H1 (cell line): ENCODE measurements around the gene SPRR4. TPM values are rescaled to one million over a fixed set of nuclear protein-coding genes. Genes with fewer than 3 reads are reported as not detected.

Experiments used
- CTCF ChIA-PET: fragments of 300-600 bp; sonication (Branson Sonifier 250); formaldehyde crosslinking; loops from one replicate; lab custom pipeline; 2021; ENCODE audit not compliant: partially characterized antibody; lab: Charles Lee
- POLR2A ChIA-PET: fragments of 300-600 bp; sonication (Branson Sonifier 250); formaldehyde crosslinking; loops from one replicate; lab custom pipeline; 2021; ENCODE audit warnings: inconsistent platforms; ENCODE audit not compliant: partially characterized antibody; lab: Charles Lee
- DNase-seq, 2 experiments: peaks; one replicate each; pipeline versions ENCODE4 v3.0.0 to v3.0.0-alpha.2; 2010 to 2022; ENCODE audit warnings: low spot score in 2 of 2, low read depth in 1 of 2, mixed read lengths in 1 of 2
- FAIRE-seq: peaks from 2 replicates; lab custom pipeline; 2011; peaks lifted over from hg19 to GRCh38; lab: Jason Lieb, UNC
- H2AFZ ChIP-seq: 2 replicates; pipeline ENCODE4 v1.8.1; 2012; ENCODE audit warnings: low read length, inconsistent platforms
- H2AK5ac ChIP-seq: 2 replicates; pipeline ENCODE4 v1.6.1; 2013; ENCODE audit warnings: low read depth, low read length
- H2BK120ac ChIP-seq: replicated peaks from 2 replicates; pipeline ENCODE3; 2013; ENCODE audit warnings: low read depth, low read length, inconsistent platforms
- H2BK12ac ChIP-seq: 2 replicates; pipeline ENCODE4 v1.6.1; 2013; ENCODE audit warnings: low read depth, low read length
- H2BK15ac ChIP-seq: 2 replicates; pipeline ENCODE4 v1.6.1; 2013; ENCODE audit warnings: low read length
- H2BK20ac ChIP-seq: 2 replicates; pipeline ENCODE4 v1.6.1; 2013; ENCODE audit warnings: low read length
- H2BK5ac ChIP-seq: 2 replicates; pipeline ENCODE4 v1.6.1; 2013; ENCODE audit warnings: low read depth, low read length
- H3K14ac ChIP-seq: 2 replicates; pipeline ENCODE4 v1.6.1; 2013; ENCODE audit warnings: inconsistent platforms; ENCODE audit not compliant: insufficient read length
- H3K18ac ChIP-seq: 2 replicates; pipeline ENCODE4 v1.6.1; 2013; ENCODE audit warnings: low read length; ENCODE audit errors: extremely low read depth
- H3K23ac ChIP-seq: 2 replicates; pipeline ENCODE4 v1.6.1; 2013; ENCODE audit warnings: inconsistent platforms; ENCODE audit not compliant: insufficient read length
- H3K23me2 ChIP-seq: 2 replicates; pipeline ENCODE4 v1.6.1; 2013; ENCODE audit warnings: low read depth, low read length
- H3K27ac ChIP-seq: 2 replicates; pipeline ENCODE4 v1.6.1; 2011; ENCODE audit warnings: low read depth, low read length, inconsistent platforms
- H3K27me3 ChIP-seq, 4 experiments: replicated peaks in 1 of 4; 1 replicate in 1 of 4; 2 replicates in 3 of 4; pipeline versions ENCODE4 v1.6.1 to v1.8.1; 2011 to 2013; ENCODE audit warnings: low read length in 3 of 4, mild to moderate bottlenecking in 3 of 4, inconsistent platforms in 2 of 4, mixed read lengths in 2 of 4, moderate library complexity in 1 of 4; ENCODE audit not compliant: control insufficient read depth in 3 of 4, insufficient read depth in 3 of 4; ENCODE audit errors: extremely low read depth in 1 of 4
- H3K36me3 ChIP-seq, 4 experiments: 2 replicates each; pipeline versions ENCODE4 v1.6.1 to v1.8.1; 2011 to 2013; ENCODE audit warnings: mild to moderate bottlenecking in 4 of 4, low read length in 3 of 4, moderate library complexity in 2 of 4, control low read depth in 1 of 4, inconsistent platforms in 1 of 4; ENCODE audit not compliant: insufficient read depth in 4 of 4, control insufficient read depth in 2 of 4
- H3K4ac ChIP-seq: replicated peaks from 2 replicates; pipeline ENCODE3; 2013; ENCODE audit warnings: low read length, low read depth, mixed read lengths, inconsistent platforms; ENCODE audit not compliant: insufficient read length
- H3K4me1 ChIP-seq, 4 experiments: replicated peaks in 1 of 4; 1 replicate in 1 of 4; 2 replicates in 3 of 4; pipeline versions ENCODE4 v1.6.1 to v1.8.1; 2011 to 2013; ENCODE audit warnings: low read length in 3 of 4, inconsistent platforms in 2 of 4, mixed read lengths in 1 of 4; ENCODE audit not compliant: insufficient read depth in 4 of 4, control insufficient read depth in 3 of 4
- H3K4me2 ChIP-seq, 2 experiments: 2 replicates each; pipeline versions ENCODE4 v1.6.1 to v1.8.1; 2011 to 2013; ENCODE audit warnings: low read depth in 2 of 2, low read length in 2 of 2, control low read depth in 1 of 2, inconsistent platforms in 1 of 2, mild to moderate bottlenecking in 1 of 2; ENCODE audit not compliant: insufficient read depth in 1 of 2
- H3K4me3 ChIP-seq, 4 experiments: fragments of 200-600, 300-600 bp in 1 of 4; sonication (generic), shearing (Covaris generic), sonication (Bioruptor Twin) in 1 of 4; 2 replicates each; pipeline versions ENCODE4 v1.5.1 to v1.8.1; 2011 to 2016; ENCODE audit warnings: low read length in 4 of 4, low read depth in 3 of 4, control low read depth in 2 of 4, inconsistent platforms in 2 of 4, mild to moderate bottlenecking in 2 of 4, mixed read lengths in 1 of 4, moderate library complexity in 1 of 4; ENCODE audit not compliant: insufficient read depth in 2 of 4; ENCODE audit errors: extremely low read depth in 1 of 4
- H3K56ac ChIP-seq: replicated peaks from 2 replicates; pipeline ENCODE3; 2013; ENCODE audit warnings: low read depth, mild to moderate bottlenecking, mixed read lengths, low read length, inconsistent platforms; ENCODE audit not compliant: insufficient read length
- H3K79me1 ChIP-seq: 2 replicates; pipeline ENCODE4 v1.6.1; 2013; ENCODE audit warnings: low read depth, low read length, control low read depth
- H3K79me2 ChIP-seq, 2 experiments: 2 replicates each; pipeline versions ENCODE4 v1.6.1 to v1.8.1; 2012 to 2013; ENCODE audit warnings: low read length in 2 of 2, mild to moderate bottlenecking in 2 of 2, inconsistent platforms in 1 of 2; ENCODE audit not compliant: insufficient read depth in 2 of 2, control insufficient read depth in 1 of 2
- H3K9ac ChIP-seq, 4 experiments: replicated peaks in 1 of 4; 1 replicate in 1 of 4; 2 replicates in 3 of 4; pipeline versions ENCODE4 v1.6.1 to v1.8.1; 2011 to 2013; ENCODE audit warnings: low read depth in 3 of 4, low read length in 3 of 4, control low read depth in 2 of 4, mild to moderate bottlenecking in 2 of 4, moderate library complexity in 2 of 4, inconsistent platforms in 1 of 4; ENCODE audit errors: extremely low read depth in 1 of 4
- H3K9me3 ChIP-seq, 2 experiments: 2 replicates each; pipeline versions ENCODE4 v1.6.1 to v1.8.1; 2012 to 2013; ENCODE audit warnings: mild to moderate bottlenecking in 2 of 2, moderate library complexity in 2 of 2, control low read depth in 1 of 2, inconsistent platforms in 1 of 2, low read depth in 1 of 2, low read length in 1 of 2, mixed read lengths in 1 of 2; ENCODE audit not compliant: insufficient read depth in 2 of 2
- H4K20me1 ChIP-seq, 2 experiments: replicated peaks in 1 of 2; 2 replicates each; pipeline versions ENCODE3 to v1.8.1; 2011 to 2013; ENCODE audit warnings: inconsistent platforms in 2 of 2, low read length in 2 of 2, mild to moderate bottlenecking in 1 of 2; ENCODE audit not compliant: insufficient read depth in 2 of 2, control insufficient read depth in 1 of 2
- H4K5ac ChIP-seq: 2 replicates; pipeline ENCODE4 v1.6.1; 2013; ENCODE audit warnings: low read length, low read depth, mixed read lengths, inconsistent platforms; ENCODE audit not compliant: insufficient read length
- H4K8ac ChIP-seq: 2 replicates; pipeline ENCODE4 v1.8.0; 2013; ENCODE audit warnings: mild to moderate bottlenecking, moderate library complexity, low read length, inconsistent platforms; ENCODE audit not compliant: insufficient read depth; ENCODE audit errors: extremely low read depth
- H4K91ac ChIP-seq: replicated peaks from 2 replicates; pipeline ENCODE3; 2013; ENCODE audit warnings: low read length, mixed read lengths, inconsistent platforms; ENCODE audit not compliant: insufficient read length
- CBX5 ChIP-seq: fragments of 300-800, 300-1000 bp; sonication (generic); IDR thresholded peaks from 2 replicates; pipeline ENCODE4 v1.7.1; 2016; ENCODE audit warnings: antibody characterized with exemption, low read length, low read depth
- CHD1 ChIP-seq: IDR thresholded peaks from 2 replicates; pipeline ENCODE4 v1.6.1; 2012; ENCODE audit warnings: low read depth, low read length, improper control_type of control experiment
- FOSL1 ChIP-seq: IDR thresholded peaks from 2 replicates; pipeline ENCODE4 v1.6.1; 2011; ENCODE audit warnings: mild to moderate bottlenecking, low read depth, low read length, moderate library complexity; ENCODE audit not compliant: insufficient read depth
- KDM1A ChIP-seq: fragments of 200-600, 300-600 bp; sonication (generic); IDR thresholded peaks from 2 replicates; pipeline ENCODE4 v1.7.1; 2016; ENCODE audit warnings: mild to moderate bottlenecking, low read length, borderline replicate concordance
- POLR2A ChIP-seq, 2 experiments: IDR thresholded peaks; 1 replicate in 1 of 2; 2 replicates in 1 of 2; pipeline ENCODE4 v1.6.1; 2011; ENCODE audit warnings: low read depth in 2 of 2, low read length in 2 of 2, mild to moderate bottlenecking in 2 of 2; ENCODE audit errors: control extremely low read depth in 1 of 2
- RBBP5 ChIP-seq: IDR thresholded peaks from 2 replicates; pipeline ENCODE4 v1.7.1; 2012; ENCODE audit warnings: low read depth, mild to moderate bottlenecking, inconsistent platforms, low read length, moderate library complexity, borderline replicate concordance
- RFX5 ChIP-seq: IDR thresholded peaks from 2 replicates; pipeline ENCODE4 v1.6.1; 2011; ENCODE audit warnings: low read depth, low read length, improper control_type of control experiment, borderline replicate concordance
- SIX5 ChIP-seq: IDR thresholded peaks from 2 replicates; pipeline ENCODE4 v1.6.1; 2011; ENCODE audit warnings: mild to moderate bottlenecking, low read depth, low read length
- WGBS, 2 experiments: shearing (Covaris generic) in 1 of 2; methylation state at CpG; one replicate each; pipeline versions ENCODE4 v1.1.6 to v1.1.7; 2013 to 2015; ENCODE audit warnings: low lambda C conversion rate in 2 of 2, mixed read lengths in 2 of 2, inconsistent platforms in 1 of 2, low coverage in 1 of 2, missing lambda C conversion rate in 1 of 2; ENCODE audit not compliant: insufficient replicate concordance in 2 of 2, insufficient coverage in 1 of 2, insufficient read length in 1 of 2; ENCODE audit errors: extremely low coverage in 1 of 2, missing lambda C conversion rate in 1 of 2; 5-methylcytosine and 5-hydroxymethylcytosine counted together
- polyA plus RNA-seq, 7 experiments: library from polyadenylated mRNA; depleted of rRNA in 3 of 7; stranded (reverse) in 5 of 7; unstranded in 2 of 7; fragments of >200 nt in 5 of 7; fragments of 200-250 nt in 2 of 7; gene quantifications; 1 replicate in 5 of 7; 2 replicates in 1 of 7; 4 replicates in 1 of 7; pipeline versions ENCODE4 v1.2.1 to v1.2.3, GENCODE V29; 2011 to 2013; ENCODE audit warnings: missing spikeins in 2 of 7, mixed read lengths in 2 of 7
- total RNA-seq: library from RNA; stranded (reverse); fragmentation: NEBNext Ultra II Directional; extraction: Animal tissue kit (Norgen Biotek cat#: 25700); gene quantifications from 2 replicates; pipeline ENCODE4 v1.2.1, GENCODE V29; 2021

SPRR4 gene
- total and polyA plus RNA-seq, 2 of the 8 experiments (the other 6 are each of a cell fraction or from before 2014, with no cell fraction given): not detected

DNA sequence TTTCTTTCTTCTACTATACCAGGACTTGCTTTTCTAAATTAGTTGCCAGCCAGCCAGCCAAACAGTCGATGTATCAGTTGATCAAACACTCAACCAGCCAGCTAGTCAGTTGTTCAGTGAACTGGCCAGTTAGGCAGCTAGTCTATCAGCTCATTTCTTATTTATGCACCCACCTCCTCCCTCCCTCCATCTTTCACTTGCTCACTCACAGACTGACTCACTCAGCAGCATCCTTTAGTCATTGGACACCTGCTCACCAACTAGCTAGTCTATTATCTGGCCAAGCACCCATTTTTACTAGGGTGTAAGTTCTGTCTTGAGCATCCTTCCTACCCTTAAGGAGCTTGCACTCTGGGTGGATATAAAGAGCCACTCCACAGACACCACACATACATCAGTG, 5.9 kb upstream of the SPRR4 start:
- H3K9me3 ChIP-seq: no peaks in the 10 kb centered on the region
- H2BK120ac ChIP-seq: no peak overlapping the region
- H3K4ac ChIP-seq: no peak overlapping the region
- no peaks in the 10 kb centered on the region for H4K20me1 ChIP-seq
- H2BK15ac ChIP-seq: no peak overlapping the region
- no peak overlapping the region for H4K5ac ChIP-seq
- no peak overlapping the region for H3K14ac ChIP-seq
- H3K27me3 ChIP-seq: no peaks in the 10 kb centered on the region
- no peak overlapping the region for H2BK12ac ChIP-seq
- no peak overlapping the region for H2AK5ac ChIP-seq
- FAIRE-seq (no peak), DNase-seq (no peak)
- ChIA-PET CTCF (interaction anchor here (1.1 to 7.9 kb wide), 4 partner anchors 9 to 257 kb away, joined by 3 to 114 read pairs (median 5); no protein-coding TSS in a partner anchor), POLR2A (no interaction called here)
- no peaks in the 10 kb centered on the region for H3K4me1 ChIP-seq
- no peak overlapping the region for H3K4me3 ChIP-seq
- no peaks in the 10 kb centered on the region for H3K23me2 ChIP-seq
- no peak overlapping the region for H3K9ac ChIP-seq
- H3K79me2 ChIP-seq: no peaks in the 10 kb centered on the region
- H2BK20ac ChIP-seq: no peak overlapping the region
- H2AFZ ChIP-seq: no peak overlapping the region
- no peak overlapping the region for H3K23ac ChIP-seq
- H3K56ac ChIP-seq: no peak overlapping the region
- no peak overlapping the region for H3K27ac ChIP-seq
- H3K79me1 ChIP-seq: no peaks in the 10 kb centered on the region
- H4K91ac ChIP-seq: no peak overlapping the region
- 76% methylated on average over 1 of the region's 1 CpG; no CpG with 5 or more reads in 1 of the 2 experiments for WGBS, 2 experiments
- no peaks in the 10 kb centered on the region for H3K36me3 ChIP-seq
- no peak overlapping the region for H3K4me2 ChIP-seq
- no peak overlapping the region for H2BK5ac ChIP-seq
- no peak overlapping the region for H4K8ac ChIP-seq
- TF ChIP-seq SIX5 (no peak), FOSL1 (no peak), POLR2A (IDR thresholded peaks at IDR 0.05; ENCODE audit: control extremely low read depth in 1 of 2, low read depth in 2 of 2, low read length in 2 of 2) (no peak), RFX5 (no peak), CBX5 (no peak), CHD1 (no peak), RBBP5 (no peak), KDM1A (no peak)
- H3K18ac ChIP-seq: no peak overlapping the region
